Left forelimb (tissue), 1 donor: ENCODE measurements around the gene TSGA10IP.
"Not testable (repeated sequence)": the region's sequence is repeated elsewhere in the genome, so short reads cannot be mapped to it uniquely, and the experiment has no call there.

Experiments
- DNase-seq: peaks from one replicate; pipeline ENCODE4 v3.0.0-alpha.2; 2018; ENCODE audit warnings: low spot score

TSGA10IP gene

DNA sequence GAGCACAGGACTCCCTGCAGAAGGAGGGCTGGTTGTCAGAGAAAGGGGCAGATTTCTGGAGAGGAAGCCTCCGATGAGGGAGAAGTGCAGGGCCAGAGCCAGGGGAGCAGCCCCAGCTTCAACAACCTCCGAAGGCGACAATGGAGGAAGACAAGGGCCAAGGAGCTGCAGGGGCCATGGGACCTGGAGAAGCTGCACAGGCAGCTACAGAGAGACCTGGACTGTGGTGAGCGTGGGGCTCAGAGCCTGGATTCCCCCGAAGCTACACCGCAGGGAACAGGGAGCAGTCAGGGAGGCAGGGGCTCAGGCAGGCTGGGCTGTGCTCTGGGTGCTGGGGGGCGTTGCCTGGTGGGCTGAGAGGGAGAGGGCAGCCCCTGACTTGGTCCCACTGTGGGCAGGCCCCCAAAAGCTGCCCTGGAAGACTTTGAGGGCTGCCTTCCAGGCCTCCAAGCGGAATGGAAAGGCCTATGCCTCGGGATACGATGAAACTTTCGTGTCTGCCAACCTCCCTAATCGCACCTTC is 2.4 kb downstream of the TSGA10IP start:
- DNase-seq = no peak

DNA sequence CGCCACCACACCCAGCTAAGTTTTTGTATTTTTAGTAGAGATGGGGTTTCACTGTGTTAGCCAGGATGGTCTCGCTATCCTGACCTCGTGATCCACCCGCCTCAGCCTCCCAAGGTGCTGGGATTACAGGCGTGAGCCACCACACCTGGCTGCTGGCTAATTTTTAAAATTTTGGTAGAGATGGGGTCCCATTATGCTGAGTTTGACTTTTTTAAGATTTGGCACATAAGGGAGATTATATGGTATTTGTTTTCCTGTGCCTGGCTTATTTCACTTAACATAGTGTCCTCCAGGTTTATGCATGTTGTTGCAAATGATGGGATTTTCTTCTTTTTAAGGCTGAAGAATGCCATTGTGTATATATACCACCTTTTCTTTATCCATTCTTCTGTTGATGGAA is 5.4 kb downstream of the TSGA10IP start:
- not testable (repeated sequence) for DNase-seq

DNA sequence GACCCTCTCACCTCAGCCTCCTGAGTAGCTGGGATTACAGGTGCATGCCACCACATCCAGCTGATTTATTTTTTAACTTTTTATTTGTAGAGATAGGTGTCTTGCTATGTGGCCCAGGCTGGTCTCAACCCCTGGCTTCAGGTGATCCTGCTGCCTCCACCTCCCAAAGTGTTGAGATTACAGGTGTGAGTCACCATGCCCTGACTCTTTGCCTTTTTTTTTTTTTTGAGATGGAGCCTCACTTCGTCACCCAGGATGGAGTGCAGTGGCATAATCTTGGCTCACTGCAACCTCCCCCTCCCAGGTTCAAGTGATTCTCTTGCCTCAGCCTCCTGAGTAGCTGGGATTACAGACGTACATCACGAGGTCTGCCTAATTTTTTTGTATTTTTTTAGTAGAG is 6.4 kb downstream of the TSGA10IP start:
- DNase-seq = not testable (repeated sequence)

DNA sequence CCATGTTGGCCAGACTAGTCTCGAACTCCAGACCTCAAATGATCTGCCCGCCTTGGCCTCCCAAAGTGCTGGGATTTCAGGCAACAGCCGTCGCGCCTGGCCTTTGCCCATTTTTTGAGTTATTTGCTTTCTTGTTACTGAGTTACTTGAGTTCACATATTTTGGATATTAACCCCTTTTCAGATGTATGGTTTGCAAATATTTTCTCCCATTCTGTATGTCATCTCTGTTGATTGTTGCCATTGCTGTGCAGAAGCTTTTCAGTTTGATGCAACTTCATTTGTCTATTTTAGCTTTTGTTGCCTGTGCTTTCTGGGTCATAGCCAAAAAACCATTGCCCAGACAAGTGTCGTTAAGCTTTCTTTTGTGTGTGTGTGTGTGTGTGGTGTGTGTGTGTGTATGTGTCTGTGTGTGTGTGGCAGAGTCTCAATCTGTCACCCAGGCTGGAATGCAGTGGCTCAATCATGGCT is 6.8 kb downstream of the TSGA10IP start:
- no peak for DNase-seq

DNA sequence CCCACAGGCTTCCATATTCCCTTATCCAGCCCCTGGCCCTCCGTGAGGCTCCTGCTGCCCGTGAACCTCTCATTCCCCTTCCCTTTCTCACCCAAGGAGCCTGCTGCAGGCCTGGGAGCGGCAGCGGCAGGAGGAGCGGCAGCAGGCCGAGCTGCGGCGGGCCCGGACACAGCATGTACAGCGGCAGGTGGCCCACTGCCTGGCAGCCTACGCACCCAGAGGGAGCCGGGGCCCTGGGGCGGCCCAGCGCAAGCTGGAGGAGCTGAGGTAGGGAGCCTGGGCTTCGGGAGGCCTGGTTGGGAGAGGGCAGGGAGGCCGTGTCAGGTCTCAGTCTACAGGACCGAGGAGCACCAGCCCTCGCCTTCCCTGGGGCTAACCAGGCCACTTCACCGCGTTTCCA is 8.2 kb downstream of the TSGA10IP start:
- DNase-seq = no peak

DNA sequence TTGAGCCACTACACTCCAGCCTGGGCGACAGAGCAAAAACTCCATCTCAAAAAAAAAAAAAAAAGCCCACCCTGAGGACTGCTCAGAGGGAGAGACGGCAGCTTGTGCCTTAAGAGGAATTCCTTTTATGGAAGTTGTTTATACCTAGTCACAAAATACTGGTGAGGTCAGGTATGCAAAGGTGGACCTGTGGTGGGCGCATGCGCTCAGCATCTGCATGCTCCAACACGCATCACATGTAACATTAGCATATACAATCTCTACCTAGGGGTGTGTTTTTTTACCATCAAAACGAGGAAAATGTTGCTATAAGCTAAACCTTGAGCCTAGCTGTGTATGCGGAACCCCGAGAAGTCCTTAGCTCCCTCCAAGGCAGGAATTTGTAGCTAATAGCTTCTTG is 9.5 kb downstream of the TSGA10IP start:
- no peak for DNase-seq

DNA sequence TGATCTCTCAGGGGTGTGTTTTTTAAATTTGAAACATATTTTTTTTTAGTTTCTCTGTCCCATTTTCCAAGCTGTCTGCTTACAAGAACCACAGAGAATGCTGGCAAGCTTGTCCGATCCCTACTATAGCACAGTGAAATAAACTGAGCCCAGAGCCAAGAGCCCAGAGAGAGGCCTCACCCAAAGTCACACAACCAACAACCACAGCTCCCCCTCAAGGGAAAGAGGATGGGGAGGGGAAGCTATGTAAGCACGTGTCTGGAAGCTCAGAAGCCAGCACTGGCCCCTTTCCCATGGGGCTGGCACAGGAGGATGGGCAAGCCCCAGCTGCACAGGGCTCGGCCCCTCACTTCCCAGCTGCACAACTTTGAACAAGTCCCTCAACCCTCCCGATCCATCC is 13.0 kb downstream of the TSGA10IP start:
- DNase-seq = no peak

DNA sequence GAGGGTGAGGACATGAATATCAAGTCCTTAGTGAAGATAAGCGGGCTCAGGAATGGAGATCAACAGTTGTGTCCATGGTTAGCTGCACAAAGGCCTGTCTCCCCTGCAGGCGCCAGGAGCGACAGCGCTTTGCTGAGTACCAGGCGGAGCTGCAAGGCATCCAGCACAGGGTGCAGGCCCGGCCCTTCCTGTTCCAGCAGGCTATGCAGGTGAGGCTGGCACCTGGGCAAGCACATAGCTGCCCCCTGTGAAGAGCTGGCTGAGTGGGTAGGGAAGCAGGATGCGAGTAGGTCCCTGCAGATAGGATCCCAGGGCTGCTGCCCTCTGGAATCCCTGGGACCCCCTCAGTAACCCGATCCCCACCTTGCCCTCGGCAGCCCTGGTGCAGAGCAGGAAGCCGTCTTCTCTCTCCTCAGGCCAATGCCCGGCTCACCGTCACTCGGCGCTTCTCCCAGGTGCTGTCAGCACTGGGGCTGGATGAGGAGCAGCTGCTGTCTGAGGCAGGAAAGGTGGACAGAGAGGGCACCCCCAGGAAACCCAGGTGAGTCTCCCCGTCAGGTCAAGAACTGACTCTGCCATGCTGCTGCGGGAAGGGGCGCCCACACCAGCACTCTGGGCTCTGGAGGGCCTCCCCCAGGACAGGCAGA is 13.6 kb downstream of the TSGA10IP start:
- DNase-seq = no peak

DNA sequence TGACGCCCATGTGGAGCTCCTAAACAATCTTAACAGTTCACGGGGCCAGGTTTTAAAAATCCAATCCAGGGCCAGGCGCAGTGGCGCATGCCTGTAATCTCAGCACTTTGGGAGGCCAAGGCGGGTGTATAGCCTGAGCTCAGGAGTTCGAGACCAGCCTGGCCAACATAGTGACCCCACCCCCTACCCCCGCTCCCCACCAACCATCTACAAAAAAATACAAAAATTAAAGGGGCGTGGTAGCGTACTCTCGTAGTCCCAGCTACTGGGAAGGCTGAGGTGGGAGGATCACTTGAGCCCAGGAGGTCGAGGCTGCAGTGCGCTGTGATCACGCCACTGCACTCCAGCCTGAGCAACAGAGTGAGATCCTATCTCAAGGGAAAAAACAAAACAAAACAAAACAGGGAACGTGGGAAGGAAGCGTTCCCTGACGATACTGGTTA is 15.6 kb downstream of the TSGA10IP start:
- DNase-seq = no peak

DNA sequence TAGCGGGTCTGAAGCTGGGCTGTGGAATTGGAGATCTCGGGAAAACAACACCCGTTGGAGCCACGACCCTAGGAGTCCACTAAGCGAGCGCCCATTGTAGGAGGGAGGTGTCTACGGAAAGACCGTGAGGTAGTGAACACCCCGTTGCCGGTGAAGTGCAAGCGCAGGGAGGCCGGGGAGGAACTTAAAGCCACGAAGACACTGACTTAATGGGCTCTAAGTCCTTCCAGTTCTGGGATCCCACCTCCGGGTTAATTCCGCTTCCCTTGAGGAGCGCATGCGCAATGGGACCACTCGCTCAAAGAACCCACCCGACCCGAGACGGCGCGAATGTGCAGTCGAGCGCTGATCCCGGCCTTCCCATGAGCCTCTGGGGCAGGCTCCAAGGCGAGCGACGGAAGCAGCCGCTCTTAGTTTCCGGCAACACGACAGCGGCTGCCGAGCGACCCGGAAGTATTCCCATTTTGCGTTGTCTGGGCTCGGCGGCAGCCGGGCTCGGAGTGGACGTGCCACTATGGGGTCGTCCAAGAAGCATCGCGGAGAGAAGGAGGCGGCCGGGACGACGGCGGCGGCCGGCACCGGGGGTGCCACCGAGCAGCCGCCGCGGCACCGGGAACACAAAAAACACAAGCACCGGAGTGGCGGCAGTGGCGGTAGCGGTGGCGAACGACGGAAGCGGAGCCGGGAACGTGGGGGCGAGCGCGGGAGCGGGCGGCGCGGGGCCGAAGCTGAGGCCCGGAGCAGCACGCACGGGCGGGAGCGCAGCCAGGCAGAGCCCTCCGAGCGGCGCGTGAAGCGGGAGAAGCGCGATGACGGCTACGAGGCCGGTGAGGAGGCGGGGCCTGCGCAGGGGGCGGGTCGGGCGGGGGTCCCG is 16.2 kb downstream of the TSGA10IP start, which contains the start of gene SART1:
Gene SART1, plus strand, starts transcription at position 468 of the 874 bp plus-strand sequence. Its CDS starts 47 bp downstream, at position 515.
- DNase-seq = peak; percentile 98

DNA sequence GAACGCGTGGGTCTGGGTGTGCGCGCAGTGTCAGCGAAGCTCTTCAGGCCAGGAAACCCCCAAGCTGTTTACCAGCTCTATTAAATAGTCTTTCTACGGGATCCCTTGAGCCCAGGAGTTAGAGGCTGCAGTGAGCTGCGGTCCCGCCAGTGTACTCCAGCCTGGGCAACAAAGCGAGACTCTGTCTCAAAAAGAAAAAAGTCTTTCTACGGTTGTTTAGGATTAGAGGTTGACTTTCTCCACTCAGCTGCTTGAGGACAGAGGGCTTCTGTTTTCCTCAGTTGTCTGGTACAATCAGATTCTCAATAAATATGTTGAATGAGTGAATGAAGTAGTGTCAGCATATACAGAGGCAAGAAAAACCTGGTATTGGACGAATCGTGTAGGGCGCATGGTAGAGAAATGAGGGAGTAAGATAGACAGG is 16.9 kb downstream of the TSGA10IP start:
- no peak for DNase-seq

DNA sequence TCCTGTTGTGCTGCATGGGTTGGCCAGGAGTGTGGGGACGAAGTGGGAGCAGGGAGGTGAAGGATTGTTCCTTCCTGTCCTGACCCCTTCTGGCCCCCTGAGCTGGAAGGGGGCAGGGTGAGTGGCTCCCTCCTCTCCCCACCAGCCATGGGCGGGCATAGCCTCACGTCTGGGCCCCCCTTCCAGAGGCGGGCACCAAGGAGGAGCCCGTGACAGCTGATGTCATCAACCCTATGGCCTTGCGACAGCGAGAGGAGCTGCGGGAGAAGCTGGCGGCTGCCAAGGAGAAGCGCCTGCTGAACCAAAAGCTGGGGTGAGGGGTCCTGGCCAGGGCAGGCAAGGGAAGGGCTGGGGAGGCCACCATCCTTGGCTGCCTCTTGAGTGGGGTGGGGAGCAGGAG is 19.6 kb downstream of the TSGA10IP start:
- no peak for DNase-seq

DNA sequence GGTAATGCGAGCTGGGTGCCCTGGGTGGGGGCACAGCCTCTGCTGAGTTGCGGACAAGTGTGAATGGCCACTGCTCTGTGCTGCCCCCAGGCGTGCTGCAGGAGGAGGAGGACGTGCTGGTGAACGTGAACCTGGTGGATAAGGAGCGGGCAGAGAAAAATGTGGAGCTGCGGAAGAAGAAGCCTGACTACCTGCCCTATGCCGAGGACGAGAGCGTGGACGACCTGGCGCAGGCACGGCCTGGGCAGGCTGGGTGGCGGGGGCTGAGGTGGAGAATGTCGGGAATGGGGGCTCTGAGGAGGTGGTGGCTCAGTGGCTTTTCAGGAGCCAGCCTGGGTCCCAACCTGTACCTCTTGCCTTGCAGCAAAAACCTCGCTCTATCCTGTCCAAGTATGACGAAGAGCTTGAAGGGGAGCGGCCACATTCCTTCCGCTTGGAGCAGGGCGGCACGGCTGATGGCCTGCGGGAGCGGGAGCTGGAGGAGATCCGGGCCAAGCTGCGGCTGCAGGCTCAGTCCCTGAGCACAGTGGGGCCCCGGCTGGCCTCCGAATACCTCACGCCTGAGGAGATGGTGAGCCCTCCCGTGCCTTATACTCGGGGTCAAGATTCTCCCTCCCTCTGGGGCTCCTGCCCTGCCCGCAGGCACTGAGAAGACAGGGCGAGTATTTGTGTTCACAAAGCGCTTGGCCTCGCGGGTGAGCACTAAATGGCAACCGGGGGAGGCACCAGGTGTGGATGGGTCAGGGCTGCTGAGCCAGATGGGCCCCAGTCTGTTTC is 20.9 kb downstream of the TSGA10IP start:
- DNase-seq = no peak

DNA sequence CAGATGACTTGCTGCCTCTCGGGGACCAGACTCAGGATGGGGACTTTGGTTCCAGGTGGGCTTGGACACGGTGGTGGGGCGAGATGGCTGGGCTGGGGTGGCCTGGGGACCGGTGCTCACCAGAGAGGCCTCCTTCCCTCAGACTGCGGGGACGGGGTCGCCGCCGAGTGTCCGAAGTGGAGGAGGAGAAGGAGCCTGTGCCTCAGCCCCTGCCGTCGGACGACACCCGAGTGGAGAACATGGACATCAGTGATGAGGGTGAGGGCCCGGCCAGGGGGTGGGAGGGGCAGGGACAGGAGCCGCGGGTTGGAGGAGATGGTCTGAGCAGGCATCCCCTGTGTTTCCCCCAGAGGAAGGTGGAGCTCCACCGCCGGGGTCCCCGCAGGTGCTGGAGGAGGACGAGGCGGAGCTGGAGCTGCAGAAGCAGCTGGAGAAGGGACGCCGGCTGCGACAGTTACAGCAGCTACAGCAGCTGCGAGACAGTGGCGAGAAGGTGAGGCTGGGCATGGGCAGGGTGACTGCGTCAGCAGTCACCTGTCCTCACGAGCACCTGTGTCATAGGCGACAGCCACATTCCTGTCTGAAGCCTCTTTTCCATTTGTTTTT is 22.2 kb downstream of the TSGA10IP start:
- DNase-seq = no peak

DNA sequence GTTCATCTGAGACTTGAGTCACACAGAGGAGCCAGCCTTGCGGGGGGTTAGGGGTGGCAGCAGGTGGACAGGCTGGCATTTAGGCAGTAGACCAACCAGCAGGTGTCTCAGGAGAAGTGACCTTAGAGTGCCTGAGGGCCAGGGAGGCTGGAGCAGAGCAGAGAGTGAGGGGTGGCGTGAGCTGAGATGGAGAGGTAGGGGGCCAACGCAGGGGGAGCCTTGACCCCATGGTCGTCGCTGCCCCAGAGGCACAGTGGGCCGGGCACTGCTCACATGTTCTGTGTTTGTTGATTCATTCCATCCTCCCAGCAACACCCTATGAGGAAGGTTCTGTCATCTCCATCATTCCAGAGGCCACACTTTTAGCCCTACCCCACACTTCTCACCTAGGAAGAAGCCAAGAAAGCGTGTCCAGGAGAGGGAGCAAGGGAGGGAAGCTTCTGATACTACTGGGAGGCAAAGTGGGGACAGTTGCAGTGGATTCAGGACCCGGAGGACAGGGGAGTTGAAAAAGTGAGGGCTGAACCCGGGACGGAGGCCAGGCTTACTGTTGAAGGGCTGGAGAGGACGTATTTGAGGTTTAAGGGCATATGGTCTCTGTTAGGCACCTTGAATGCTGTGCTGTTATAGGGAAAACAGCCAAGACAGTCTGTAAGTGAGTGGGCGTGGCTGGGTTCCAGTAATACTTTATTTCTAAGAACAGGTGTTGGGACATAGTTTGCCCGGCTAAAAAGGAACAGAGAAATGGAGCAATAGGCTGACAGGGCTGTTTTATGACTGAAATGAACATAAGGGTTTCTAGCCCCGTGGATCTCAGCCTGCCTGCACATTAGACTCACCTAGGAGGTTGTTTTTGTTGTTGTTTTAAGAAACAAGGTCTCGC is 23.6 kb downstream of the TSGA10IP start:
- no peak for DNase-seq

DNA sequence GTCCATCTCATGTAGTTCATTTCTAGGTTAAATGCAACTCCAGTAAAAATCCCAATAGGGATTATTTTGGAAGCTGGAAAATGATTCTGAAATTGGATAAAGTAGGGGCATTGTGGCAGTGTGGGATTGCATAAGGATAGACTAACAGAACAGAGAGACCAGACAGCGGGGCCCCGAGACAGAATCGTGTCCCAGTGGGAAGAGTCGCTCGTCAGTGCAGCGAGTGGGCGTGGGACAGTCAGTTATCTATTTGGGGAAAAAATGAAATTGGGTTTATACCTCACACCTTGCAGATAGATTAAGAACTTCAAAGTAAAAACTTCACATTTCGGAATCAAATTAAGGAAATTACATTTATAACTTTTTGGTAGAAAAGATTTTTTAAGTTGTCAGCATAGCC is 26.8 kb downstream of the TSGA10IP start:
- DNase-seq = no peak

DNA sequence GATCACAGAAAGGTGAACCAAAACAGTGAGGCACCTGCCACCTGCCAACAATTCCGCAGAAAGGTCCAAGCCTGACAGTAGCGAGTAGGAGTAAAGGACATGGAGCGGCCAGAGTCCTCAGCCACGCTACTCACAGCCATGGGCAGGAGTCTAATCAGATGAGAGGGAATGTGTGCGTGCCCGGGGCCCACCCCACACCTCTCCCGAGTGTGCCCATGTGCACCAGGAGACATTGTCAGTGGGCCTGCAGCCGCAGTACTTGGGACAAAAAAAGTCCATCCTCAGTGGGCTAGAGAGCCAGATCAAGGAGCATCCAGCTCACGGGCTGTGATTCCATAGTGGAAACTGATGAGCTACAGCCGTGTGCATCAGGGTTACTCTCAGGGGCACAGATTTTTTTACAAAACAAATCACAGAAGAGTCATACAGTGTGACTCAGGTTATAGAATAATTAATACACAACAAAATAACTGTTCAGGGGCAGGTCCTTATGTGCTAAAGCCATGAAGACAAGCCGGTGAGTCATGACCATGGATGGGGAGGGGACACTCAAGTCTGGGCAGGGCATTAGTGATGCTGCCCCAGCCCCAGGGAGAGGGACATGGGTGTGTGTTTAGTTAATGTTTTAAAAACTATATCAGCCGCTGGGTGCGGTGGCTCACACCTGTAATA is 28.3 kb downstream of the TSGA10IP start:
- DNase-seq = no peak

DNA sequence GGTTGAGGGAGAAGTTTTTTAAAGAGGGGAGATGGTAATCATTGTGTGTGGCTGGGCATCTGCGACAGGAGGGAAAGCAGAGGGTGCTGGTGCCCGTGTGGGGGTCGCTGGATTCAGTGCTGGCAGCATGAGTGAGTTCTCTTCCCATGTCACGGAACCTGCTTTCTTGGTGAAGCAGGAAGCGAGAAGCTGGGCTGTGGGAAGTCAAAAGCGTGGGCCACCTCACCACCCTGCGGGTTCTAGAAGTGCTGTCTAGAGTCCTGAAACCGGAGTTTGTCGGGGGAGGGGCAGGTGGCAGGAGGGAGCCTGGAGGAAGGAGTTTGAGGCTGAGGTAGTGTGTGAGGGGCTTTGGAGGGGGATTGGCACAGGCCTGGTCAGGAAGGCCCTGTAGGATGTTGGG is 30.5 kb downstream of the TSGA10IP start:
- DNase-seq = no peak

DNA sequence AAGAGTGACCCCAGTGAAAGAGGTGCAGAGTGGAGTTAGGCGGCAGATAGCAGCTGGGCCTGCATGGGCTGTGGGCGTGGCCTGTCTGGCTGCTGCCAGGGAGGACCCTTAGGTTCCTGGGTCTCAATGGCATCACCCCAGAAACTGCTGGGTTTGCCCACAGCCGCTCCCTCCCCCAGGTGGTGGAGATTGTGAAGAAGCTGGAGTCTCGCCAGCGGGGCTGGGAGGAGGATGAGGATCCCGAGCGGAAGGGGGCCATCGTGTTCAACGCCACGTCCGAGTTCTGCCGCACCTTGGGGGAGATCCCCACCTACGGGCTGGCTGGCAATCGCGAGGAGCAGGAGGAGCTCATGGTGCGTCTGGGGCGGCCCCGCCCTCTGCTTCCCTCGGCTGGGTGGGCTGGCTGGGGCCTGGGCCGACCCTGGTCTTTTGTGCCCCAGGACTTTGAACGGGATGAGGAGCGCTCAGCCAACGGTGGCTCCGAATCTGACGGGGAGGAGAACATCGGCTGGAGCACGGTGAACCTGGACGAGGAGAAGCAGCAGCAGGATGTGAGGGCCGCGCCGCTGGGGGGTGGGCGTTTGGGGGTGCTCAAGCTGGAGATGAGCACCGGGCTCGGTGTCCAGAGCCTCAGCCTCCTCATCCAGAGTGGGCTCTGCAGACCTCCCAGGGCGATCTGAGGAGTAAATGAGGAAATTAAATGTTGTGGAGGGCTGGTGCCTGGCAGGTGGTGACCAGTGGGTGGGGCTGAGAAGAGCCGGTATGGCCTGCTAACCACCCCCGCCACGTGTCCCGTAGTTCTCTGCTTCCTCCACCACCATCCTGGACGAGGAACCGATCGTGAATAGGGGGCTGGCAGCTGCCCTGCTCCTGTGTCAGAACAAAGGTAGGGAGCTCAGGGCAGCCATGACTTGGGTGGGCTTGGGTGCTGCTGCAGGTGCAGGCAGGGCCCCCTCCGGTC is 31.2 kb downstream of the TSGA10IP start:
- DNase-seq = no peak
